Measurements from ENCODE around the gene OR2F1. TPM values are rescaled to one million over a fixed set of nuclear protein-coding genes. Genes with fewer than 3 reads are reported as not detected.

OR2F1 gene
- total RNA-seq, 1 experiment from 2014 or later = not detected

DNA sequence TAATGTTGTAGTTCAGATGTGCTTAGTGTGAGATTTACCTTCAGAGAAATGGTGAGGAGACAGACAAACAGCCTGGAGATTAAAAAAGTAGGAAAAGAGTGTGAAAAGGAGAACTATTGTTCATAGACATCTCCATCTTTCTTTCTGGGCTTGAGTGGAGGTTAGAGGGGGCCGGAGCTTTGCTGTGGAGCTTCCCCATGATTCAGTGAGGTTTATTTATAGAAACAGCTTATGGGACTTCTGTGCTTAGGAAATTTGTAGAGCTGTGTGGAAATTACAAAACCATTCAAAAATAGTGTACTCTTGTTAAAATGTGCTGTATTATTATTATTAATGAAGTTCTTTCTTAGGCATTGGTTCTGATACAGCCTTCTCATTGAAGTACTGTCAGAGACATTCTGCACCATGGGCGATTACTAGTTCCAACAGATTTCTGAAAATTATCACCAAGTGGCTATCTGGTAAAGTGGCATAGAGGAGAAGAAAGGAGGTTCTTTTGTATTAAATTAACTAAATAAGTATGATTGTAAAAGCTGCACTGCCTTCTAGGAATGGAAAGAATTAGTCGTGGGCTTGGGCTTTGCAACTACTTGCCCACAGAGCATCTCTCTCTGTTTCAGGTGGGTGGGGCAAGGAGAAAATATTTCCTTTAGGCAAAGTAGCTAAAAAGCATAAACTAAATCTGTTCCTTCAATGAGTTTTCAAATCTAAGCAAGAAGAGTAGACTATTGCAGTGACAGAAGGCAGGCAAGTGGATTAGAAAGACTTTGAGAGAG, 44.0 kb upstream of the OR2F1 start:
- CTCF ChIA-PET = no interaction called here
- POLR2A ChIA-PET = interaction anchor here (2.1 kb wide), 1 partner anchor 9 kb away, joined by 10 read pairs; the partner anchor contains the start of gene TCAF1
- TF ChIP-seq CEBPB (IDR thresholded peaks at IDR 0.05; ENCODE audit: low read depth) (no peak), POLR2AphosphoS5 (IDR thresholded peaks at IDR 0.05; ENCODE audit: low read depth, low read length) (no peak), SP1 (IDR thresholded peaks at IDR 0.05; ENCODE audit: low read depth) (no peak)
- TF ChIP-seq, protein P1, sequence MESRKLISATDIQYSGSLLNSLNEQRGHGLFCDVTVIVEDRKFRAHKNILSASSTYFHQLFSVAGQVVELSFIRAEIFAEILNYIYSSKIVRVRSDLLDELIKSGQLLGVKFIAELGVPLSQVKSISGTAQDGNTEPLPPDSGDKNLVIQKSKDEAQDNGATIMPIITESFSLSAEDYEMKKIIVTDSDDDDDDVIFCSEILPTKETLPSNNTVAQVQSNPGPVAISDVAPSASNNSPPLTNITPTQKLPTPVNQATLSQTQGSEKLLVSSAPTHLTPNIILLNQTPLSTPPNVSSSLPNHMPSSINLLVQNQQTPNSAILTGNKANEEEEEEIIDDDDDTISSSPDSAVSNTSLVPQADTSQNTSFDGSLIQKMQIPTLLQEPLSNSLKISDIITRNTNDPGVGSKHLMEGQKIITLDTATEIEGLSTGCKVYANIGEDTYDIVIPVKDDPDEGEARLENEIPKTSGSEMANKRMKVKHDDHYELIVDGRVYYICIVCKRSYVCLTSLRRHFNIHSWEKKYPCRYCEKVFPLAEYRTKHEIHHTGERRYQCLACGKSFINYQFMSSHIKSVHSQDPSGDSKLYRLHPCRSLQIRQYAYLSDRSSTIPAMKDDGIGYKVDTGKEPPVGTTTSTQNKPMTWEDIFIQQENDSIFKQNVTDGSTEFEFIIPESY (IDR thresholded peaks at IDR 0.05; ENCODE audit: extremely low read depth, insufficient replicate concordance, low read length) = no peak
- TF ChIP-seq, protein P2, sequence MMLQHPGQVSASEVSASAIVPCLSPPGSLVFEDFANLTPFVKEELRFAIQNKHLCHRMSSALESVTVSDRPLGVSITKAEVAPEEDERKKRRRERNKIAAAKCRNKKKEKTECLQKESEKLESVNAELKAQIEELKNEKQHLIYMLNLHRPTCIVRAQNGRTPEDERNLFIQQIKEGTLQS (IDR thresholded peaks at IDR 0.05) = no peak

More for the DNA sequence above, 44.0 kb upstream of the OR2F1 start:
- no peaks in the 10 kb centered on the region for H3K4me1 ChIP-seq (ENCODE audit: control insufficient read depth in 1 of 2, insufficient read depth in 2 of 2, low read length in 2 of 2)
- BruUV-seq (replicated peaks) = no TSS peak
- no peaks in the 10 kb centered on the region for H3K27me3 ChIP-seq (ENCODE audit: insufficient read depth, low read length)
- no peaks in the 10 kb centered on the region for H3K9me3 ChIP-seq (ENCODE audit: control insufficient read depth in 1 of 2, insufficient read depth in 1 of 2, low read depth in 1 of 2, low read length in 2 of 2)
- no peak overlapping the region for H3K4me2 ChIP-seq (ENCODE audit: low read length)
- no peak overlapping the region for H3K9ac ChIP-seq (ENCODE audit: low read length)
- RAD21 ChIA-PET (ENCODE audit: low non-redundant PET in 1 of 2, low total read pairs in 2 of 2, uncharacterized antibody in 2 of 2, unreplicated experiment in 2 of 2) = no interaction called here
- DNase-seq (ENCODE audit: low read depth, low spot score) (no peak), ATAC-seq (no peak)
- H3K79me2 ChIP-seq (ENCODE audit: insufficient read depth, low read length) = no peaks in the 10 kb centered on the region
- no peaks in the 10 kb centered on the region for H4K20me1 ChIP-seq (ENCODE audit: insufficient read depth)
- no peak overlapping the region for H3K4me3 ChIP-seq (replicated peaks in 1 of 2; ENCODE audit: low read depth in 1 of 2, low read length in 2 of 2)
- intact Hi-C loops (cut with micrococcal nuclease) = no loop called here
- no peaks in the 10 kb centered on the region for H3K9me2 ChIP-seq (ENCODE audit: insufficient read depth)
- no peaks in the 10 kb centered on the region for H3K36me3 ChIP-seq (ENCODE audit: control insufficient read depth in 1 of 2, insufficient read depth in 2 of 2, low read length in 2 of 2)
- no peak overlapping the region for H3K27ac ChIP-seq (ENCODE audit: low read depth, low read length)
- H2AFZ ChIP-seq (ENCODE audit: low read depth, low read length, poor library complexity, severe bottlenecking) = no peak overlapping the region
